HepG2 (cell line): ENCODE data around the gene NPHP3. TPM values are rescaled to one million over a fixed set of nuclear protein-coding genes. Genes with fewer than 3 reads are reported as not detected.

Experiments used
- AFF4 ChIP-seq: sonication (generic); formaldehyde crosslinking; IDR thresholded peaks from 2 replicates; pipeline ENCODE4 v1.4.0; 2020; ENCODE audit warnings: missing genetic modification reagents
- JARID2 ChIP-seq: sonication (generic); formaldehyde crosslinking; IDR thresholded peaks from 2 replicates; pipeline ENCODE4 v1.8.1; 2023; ENCODE audit warnings: missing genetic modification reagents, inconsistent platforms; ENCODE audit not compliant: insufficient replicate concordance
- MAX ChIP-seq: IDR thresholded peaks from 2 replicates; pipeline ENCODE4 v1.6.1; 2012; ENCODE audit warnings: inconsistent platforms
- NR2C2 ChIP-seq: sonication (generic); formaldehyde crosslinking; IDR thresholded peaks from 2 replicates; pipeline ENCODE4 v1.4.0; 2020; ENCODE audit warnings: missing genetic modification reagents, mild to moderate bottlenecking, moderate library complexity, borderline replicate concordance
- PATZ1 ChIP-seq: sonication (generic); formaldehyde crosslinking; IDR thresholded peaks from 2 replicates; pipeline ENCODE4 v1.4.0; 2020; ENCODE audit warnings: missing genetic modification reagents
- SKIL ChIP-seq: sonication (generic); formaldehyde crosslinking; IDR thresholded peaks from 2 replicates; pipeline ENCODE4 v1.8.0; 2022; ENCODE audit warnings: missing genetic modification reagents, mild to moderate bottlenecking, moderate library complexity, borderline replicate concordance
- SNAPC2 ChIP-seq: sonication (generic); formaldehyde crosslinking; IDR thresholded peaks from 2 replicates; pipeline ENCODE4 v1.8.1; 2022; ENCODE audit warnings: mild to moderate bottlenecking, missing genetic modification reagents
- SP1 ChIP-seq, 2 experiments: fragments of 450-650 bp in 1 of 2; sonication (generic) in 1 of 2; formaldehyde crosslinking in 1 of 2; IDR thresholded peaks; 2 replicates each; pipeline versions ENCODE4 v1.4.0 to v1.6.1; 2016 to 2020; ENCODE audit warnings: missing genetic modification reagents in 1 of 2
- TEF ChIP-seq: sonication (generic); formaldehyde crosslinking; IDR thresholded peaks from 2 replicates; pipeline ENCODE4 v1.5.0; 2020; ENCODE audit warnings: missing genetic modification reagents
- TFDP1 ChIP-seq: IDR thresholded peaks from 2 replicates; pipeline ENCODE4 v1.6.1; 2016; ENCODE audit warnings: missing compliant biosample characterization, missing genetic modification reagents, borderline replicate concordance
- TMF1 ChIP-seq: sonication (generic); formaldehyde crosslinking; IDR thresholded peaks from 2 replicates; pipeline ENCODE4 v1.8.1; 2022; ENCODE audit warnings: low read depth, missing genetic modification reagents
- ZGPAT ChIP-seq: IDR thresholded peaks from 2 replicates; pipeline ENCODE4 v1.6.1; 2016; ENCODE audit warnings: mild to moderate bottlenecking
- ZNF205 ChIP-seq: IDR thresholded peaks from 2 replicates; pipeline ENCODE4 v1.6.1; 2018; ENCODE audit warnings: missing biosample characterization, missing genetic modification reagents
- ZNF550 ChIP-seq: sonication (generic); formaldehyde crosslinking; IDR thresholded peaks from 2 replicates; pipeline ENCODE4 v1.4.0; 2020; ENCODE audit warnings: mild to moderate bottlenecking, missing genetic modification reagents, borderline replicate concordance
- polyA plus RNA-seq, 8 experiments: library from polyadenylated mRNA; depleted of rRNA in 3 of 8; stranded (reverse) in 7 of 8; unstranded in 1 of 8; fragments of >200 nt; fragmentation: Illumina TruSeq in 4 of 8; extraction: Trizol in 4 of 8; gene quantifications; 2 replicates each; pipeline versions ENCODE4 v1.2.1 to v1.2.3, GENCODE V29; 2011 to 2016; ENCODE audit warnings: low read depth in 4 of 8, missing spikeins in 1 of 8, mixed read lengths in 1 of 8; ENCODE audit not compliant: insufficient read depth in 1 of 8
- total RNA-seq, 5 experiments: library from RNA; depleted of rRNA; stranded (reverse); fragments of >200 nt; fragmentation: Illumina TruSeq; extraction: Trizol; gene quantifications; 2 replicates each; pipeline ENCODE4 v1.2.3, GENCODE V29; 2016; ENCODE audit warnings: low read depth in 1 of 5

NPHP3 gene
- total and polyA plus RNA-seq, 2 of the 13 experiments (the other 11 are each of a cell fraction or from before 2014, with no cell fraction given) = 11.0 to 20.2 TPM

GRCh38 chr3:132722165-132723023, at the start of gene NPHP3 (continued):
- TF ChIP-seq PATZ1 (CRISPR knock-in tag) (peak; percentile 58), SKIL (CRISPR knock-in tag) (peak; percentile 65), TFDP1 (CRISPR knock-in tag) (peak; percentile 15; the same call in 1 of the 2 replicates), MAX (peak; percentile 26; the same call in 1 of the 2 replicates), NR2C2 (CRISPR knock-in tag) (peak; percentile 25; the same call in 1 of the 2 replicates), SP1 (IDR thresholded peaks at IDR 0.05) (no peak), SP1 (CRISPR knock-in tag; IDR thresholded peaks at IDR 0.05) (peak; percentile 63), JARID2 (CRISPR knock-in tag) (peak; percentile 72), SNAPC2 (CRISPR knock-in tag) (peak; percentile 52; the same call in 1 of the 2 replicates), TEF (no peak), ZNF205 (CRISPR knock-in tag) (no peak), AFF4 (no peak), TMF1 (0 out of 2 replicates have a peak, but pooled peaks have one; percentile 41), ZNF550 (CRISPR knock-in tag) (no peak), ZGPAT (CRISPR knock-in tag) (no peak)
